ENCODE results near the gene TDP1. TPM values are rescaled to one million over a fixed set of nuclear protein-coding genes. Genes with fewer than 3 reads are reported as not detected.

TDP1 gene
- total and polyA plus RNA-seq, 2 of the 13 experiments (the other 11 are each of a cell fraction or from before 2014, with no cell fraction given): 16.4 to 31.2 TPM

- TF ChIP-seq ZNF232 (CRISPR knock-in tag; IDR thresholded peaks at IDR 0.05; ENCODE audit: borderline replicate concordance): peak; percentile 89; the same call in 1 of the 2 replicates
- peak; percentile 85 for TF ChIP-seq MYC (CRISPR knock-in tag; IDR thresholded peaks at IDR 0.05; ENCODE audit: borderline replicate concordance)
- TF ChIP-seq YEATS2 (CRISPR knock-in tag; IDR thresholded peaks at IDR 0.05; ENCODE audit: borderline replicate concordance): peak; percentile 80; the same call in 1 of the 2 replicates
- TF ChIP-seq MYPOP (CRISPR knock-in tag; IDR thresholded peaks at IDR 0.05): peak; percentile 92
- peak; percentile 71; the same call in 1 of the 2 replicates for TF ChIP-seq ZNF264 (CRISPR knock-in tag; IDR thresholded peaks at IDR 0.05)
- TF ChIP-seq, protein P1, sequence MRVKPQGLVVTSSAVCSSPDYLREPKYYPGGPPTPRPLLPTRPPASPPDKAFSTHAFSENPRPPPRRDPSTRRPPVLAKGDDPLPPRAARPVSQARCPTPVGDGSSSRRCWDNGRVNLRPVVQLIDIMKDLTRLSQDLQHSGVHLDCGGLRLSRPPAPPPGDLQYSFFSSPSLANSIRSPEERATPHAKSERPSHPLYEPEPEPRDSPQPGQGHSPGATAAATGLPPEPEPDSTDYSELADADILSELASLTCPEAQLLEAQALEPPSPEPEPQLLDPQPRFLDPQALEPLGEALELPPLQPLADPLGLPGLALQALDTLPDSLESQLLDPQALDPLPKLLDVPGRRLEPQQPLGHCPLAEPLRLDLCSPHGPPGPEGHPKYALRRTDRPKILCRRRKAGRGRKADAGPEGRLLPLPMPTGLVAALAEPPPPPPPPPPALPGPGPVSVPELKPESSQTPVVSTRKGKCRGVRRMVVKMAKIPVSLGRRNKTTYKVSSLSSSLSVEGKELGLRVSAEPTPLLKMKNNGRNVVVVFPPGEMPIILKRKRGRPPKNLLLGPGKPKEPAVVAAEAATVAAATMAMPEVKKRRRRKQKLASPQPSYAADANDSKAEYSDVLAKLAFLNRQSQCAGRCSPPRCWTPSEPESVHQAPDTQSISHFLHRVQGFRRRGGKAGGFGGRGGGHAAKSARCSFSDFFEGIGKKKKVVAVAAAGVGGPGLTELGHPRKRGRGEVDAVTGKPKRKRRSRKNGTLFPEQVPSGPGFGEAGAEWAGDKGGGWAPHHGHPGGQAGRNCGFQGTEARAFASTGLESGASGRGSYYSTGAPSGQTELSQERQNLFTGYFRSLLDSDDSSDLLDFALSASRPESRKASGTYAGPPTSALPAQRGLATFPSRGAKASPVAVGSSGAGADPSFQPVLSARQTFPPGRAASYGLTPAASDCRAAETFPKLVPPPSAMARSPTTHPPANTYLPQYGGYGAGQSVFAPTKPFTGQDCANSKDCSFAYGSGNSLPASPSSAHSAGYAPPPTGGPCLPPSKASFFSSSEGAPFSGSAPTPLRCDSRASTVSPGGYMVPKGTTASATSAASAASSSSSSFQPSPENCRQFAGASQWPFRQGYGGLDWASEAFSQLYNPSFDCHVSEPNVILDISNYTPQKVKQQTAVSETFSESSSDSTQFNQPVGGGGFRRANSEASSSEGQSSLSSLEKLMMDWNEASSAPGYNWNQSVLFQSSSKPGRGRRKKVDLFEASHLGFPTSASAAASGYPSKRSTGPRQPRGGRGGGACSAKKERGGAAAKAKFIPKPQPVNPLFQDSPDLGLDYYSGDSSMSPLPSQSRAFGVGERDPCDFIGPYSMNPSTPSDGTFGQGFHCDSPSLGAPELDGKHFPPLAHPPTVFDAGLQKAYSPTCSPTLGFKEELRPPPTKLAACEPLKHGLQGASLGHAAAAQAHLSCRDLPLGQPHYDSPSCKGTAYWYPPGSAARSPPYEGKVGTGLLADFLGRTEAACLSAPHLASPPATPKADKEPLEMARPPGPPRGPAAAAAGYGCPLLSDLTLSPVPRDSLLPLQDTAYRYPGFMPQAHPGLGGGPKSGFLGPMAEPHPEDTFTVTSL (CRISPR knock-in tag; IDR thresholded peaks at IDR 0.05; ENCODE audit: borderline replicate concordance): no peak
- TF ChIP-seq MAF1 (CRISPR knock-in tag; IDR thresholded peaks at IDR 0.05; ENCODE audit: borderline replicate concordance): no peak
- no peak for TF ChIP-seq GTF3A (CRISPR knock-in tag; conservative IDR thresholded peaks at IDR 0.05)
- no peak for TF ChIP-seq GLMP (CRISPR knock-in tag; IDR thresholded peaks at IDR 0.05; ENCODE audit: borderline replicate concordance)
- no peak for TF ChIP-seq ZNF577 (CRISPR knock-in tag; IDR thresholded peaks at IDR 0.05; ENCODE audit: borderline replicate concordance, low read depth)
- TF ChIP-seq KAT7 (CRISPR knock-in tag; IDR thresholded peaks at IDR 0.05; ENCODE audit: borderline replicate concordance): peak; percentile 83
- no peak; the same call in 1 of the 2 replicates for TF ChIP-seq SNAPC2 (CRISPR knock-in tag; IDR thresholded peaks at IDR 0.05)
- TF ChIP-seq, protein P2, sequence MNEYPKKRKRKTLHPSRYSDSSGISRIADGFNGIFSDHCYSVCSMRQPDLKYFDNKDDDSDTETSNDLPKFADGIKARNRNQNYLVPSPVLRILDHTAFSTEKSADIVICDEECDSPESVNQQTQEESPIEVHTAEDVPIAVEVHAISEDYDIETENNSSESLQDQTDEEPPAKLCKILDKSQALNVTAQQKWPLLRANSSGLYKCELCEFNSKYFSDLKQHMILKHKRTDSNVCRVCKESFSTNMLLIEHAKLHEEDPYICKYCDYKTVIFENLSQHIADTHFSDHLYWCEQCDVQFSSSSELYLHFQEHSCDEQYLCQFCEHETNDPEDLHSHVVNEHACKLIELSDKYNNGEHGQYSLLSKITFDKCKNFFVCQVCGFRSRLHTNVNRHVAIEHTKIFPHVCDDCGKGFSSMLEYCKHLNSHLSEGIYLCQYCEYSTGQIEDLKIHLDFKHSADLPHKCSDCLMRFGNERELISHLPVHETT (CRISPR knock-in tag; conservative IDR thresholded peaks at IDR 0.05): 0 out of 2 replicates have a peak, but pooled peaks have one; percentile 29
- TF ChIP-seq PITX1 (CRISPR knock-in tag; IDR thresholded peaks at IDR 0.05): no peak; the same call in 1 of the 2 replicates
- TF ChIP-seq, protein P3, sequence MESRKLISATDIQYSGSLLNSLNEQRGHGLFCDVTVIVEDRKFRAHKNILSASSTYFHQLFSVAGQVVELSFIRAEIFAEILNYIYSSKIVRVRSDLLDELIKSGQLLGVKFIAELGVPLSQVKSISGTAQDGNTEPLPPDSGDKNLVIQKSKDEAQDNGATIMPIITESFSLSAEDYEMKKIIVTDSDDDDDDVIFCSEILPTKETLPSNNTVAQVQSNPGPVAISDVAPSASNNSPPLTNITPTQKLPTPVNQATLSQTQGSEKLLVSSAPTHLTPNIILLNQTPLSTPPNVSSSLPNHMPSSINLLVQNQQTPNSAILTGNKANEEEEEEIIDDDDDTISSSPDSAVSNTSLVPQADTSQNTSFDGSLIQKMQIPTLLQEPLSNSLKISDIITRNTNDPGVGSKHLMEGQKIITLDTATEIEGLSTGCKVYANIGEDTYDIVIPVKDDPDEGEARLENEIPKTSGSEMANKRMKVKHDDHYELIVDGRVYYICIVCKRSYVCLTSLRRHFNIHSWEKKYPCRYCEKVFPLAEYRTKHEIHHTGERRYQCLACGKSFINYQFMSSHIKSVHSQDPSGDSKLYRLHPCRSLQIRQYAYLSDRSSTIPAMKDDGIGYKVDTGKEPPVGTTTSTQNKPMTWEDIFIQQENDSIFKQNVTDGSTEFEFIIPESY (CRISPR knock-in tag; IDR thresholded peaks at IDR 0.05): no peak
- peak; percentile 72 for TF ChIP-seq SP2 (CRISPR knock-in tag; IDR thresholded peaks at IDR 0.05)
These were observed at the start of gene TDP1 (continued) for GRCh38 chr14:89955745-89956660.

Measured in HepG2 (cell line).